Gastrocnemius medialis (tissue), 4 donors: ENCODE results near the gene SORT1. TPM values are rescaled to one million over a fixed set of nuclear protein-coding genes. Genes with fewer than 3 reads are reported as not detected.
A peak's percentile ranks its signal among the peaks of the same experiment; 100 is the strongest.

Source experiments
- ATAC-seq, 2 donors: fragments of 150-250 bp; one replicate each; pipeline ENCODE4 v1.9.1; 2016
- DNase-seq, 2 donors: peaks; one replicate each; pipeline ENCODE4 v3.0.0-alpha.2; 2019
- H3K27ac ChIP-seq, 4 donors: fragments of 200-600 bp; sonication (generic); 1 replicate in 1 of 4; 2 replicates in 3 of 4; pipeline ENCODE4 v1.5.1; 2016 to 2018; ENCODE audit warnings: mild to moderate bottlenecking in 2 of 4, moderate library complexity in 1 of 4
- H3K27me3 ChIP-seq, 3 donors: fragments of 200-600 bp; sonication (generic) in 2 of 3; 1 replicate in 1 of 3; 2 replicates in 2 of 3; pipeline versions ENCODE4 v1.5.1 to v1.6.0; 2016 to 2019; ENCODE audit warnings: mild to moderate bottlenecking in 1 of 3, moderate library complexity in 1 of 3
- H3K36me3 ChIP-seq, 2 donors: fragments of 200-600 bp; sonication (generic) in 1 of 2; one replicate each; pipeline ENCODE4 v1.5.1; 2017 to 2018
- H3K4me1 ChIP-seq, 2 donors: fragments of 200-600 bp; sonication (generic) in 1 of 2; one replicate each; pipeline ENCODE4 v1.5.1; 2016 to 2017; ENCODE audit warnings: mild to moderate bottlenecking in 2 of 2
- H3K4me3 ChIP-seq, 4 donors: fragments of 200-600 bp; sonication (generic) in 3 of 4; 1 replicate in 1 of 4; 2 replicates in 3 of 4; pipeline ENCODE4 v1.5.1; 2016 to 2019; ENCODE audit warnings: mild to moderate bottlenecking in 2 of 4
- H3K9me3 ChIP-seq, 3 donors: fragments of 200-600 bp; sonication (generic) in 2 of 3; 1 replicate in 1 of 3; 2 replicates in 2 of 3; pipeline ENCODE4 v1.5.1; 2016 to 2019
- CTCF ChIP-seq, 5 experiments: fragments of 450-650 bp in 3 of 5; fragments of 200-600 bp in 2 of 5; sonication (generic) in 2 of 5; IDR thresholded peaks in 4 of 5; conservative IDR thresholded peaks in 1 of 5; 1 replicate in 4 of 5; 2 replicates in 1 of 5; pipeline ENCODE4 v1.5.1; 2016 to 2019; ENCODE audit warnings: antibody characterized with exemption in 5 of 5, mild to moderate bottlenecking in 3 of 5, moderate library complexity in 3 of 5
- POLR2A ChIP-seq, 2 donors: fragments of 450-650 bp; IDR thresholded peaks; one replicate each; pipeline ENCODE4 v1.6.1; 2017; ENCODE audit warnings: antibody characterized with exemption in 2 of 2, mild to moderate bottlenecking in 2 of 2, moderate library complexity in 2 of 2
- in situ Hi-C, 4 donors: fragments of 200-750 bp; cut with MboI; loops; one replicate each; pipeline versions ENCODE4 v1.15.0 to v1.8.0; 2017; ENCODE audit warnings: low sequenced_read_pairs in 4 of 4
- intact Hi-C: fragments of 100-400 bp; cut with DNase I; formaldehyde crosslinking; loops from one replicate; pipeline ENCODE4 v1.15.1; 2023; ENCODE audit warnings: low total_unique reads
- total RNA-seq, 4 donors: library from RNA; depleted of rRNA; stranded (reverse); fragments of >200 nt; gene quantifications; one replicate each; pipeline versions ENCODE4 v1.1.0 to v1.2.3, GENCODE V29; 2016

Gene SORT1
- total RNA-seq, 4 donors from 2014 or later, result 93.7 to 226 (median 190) TPM

DNA sequence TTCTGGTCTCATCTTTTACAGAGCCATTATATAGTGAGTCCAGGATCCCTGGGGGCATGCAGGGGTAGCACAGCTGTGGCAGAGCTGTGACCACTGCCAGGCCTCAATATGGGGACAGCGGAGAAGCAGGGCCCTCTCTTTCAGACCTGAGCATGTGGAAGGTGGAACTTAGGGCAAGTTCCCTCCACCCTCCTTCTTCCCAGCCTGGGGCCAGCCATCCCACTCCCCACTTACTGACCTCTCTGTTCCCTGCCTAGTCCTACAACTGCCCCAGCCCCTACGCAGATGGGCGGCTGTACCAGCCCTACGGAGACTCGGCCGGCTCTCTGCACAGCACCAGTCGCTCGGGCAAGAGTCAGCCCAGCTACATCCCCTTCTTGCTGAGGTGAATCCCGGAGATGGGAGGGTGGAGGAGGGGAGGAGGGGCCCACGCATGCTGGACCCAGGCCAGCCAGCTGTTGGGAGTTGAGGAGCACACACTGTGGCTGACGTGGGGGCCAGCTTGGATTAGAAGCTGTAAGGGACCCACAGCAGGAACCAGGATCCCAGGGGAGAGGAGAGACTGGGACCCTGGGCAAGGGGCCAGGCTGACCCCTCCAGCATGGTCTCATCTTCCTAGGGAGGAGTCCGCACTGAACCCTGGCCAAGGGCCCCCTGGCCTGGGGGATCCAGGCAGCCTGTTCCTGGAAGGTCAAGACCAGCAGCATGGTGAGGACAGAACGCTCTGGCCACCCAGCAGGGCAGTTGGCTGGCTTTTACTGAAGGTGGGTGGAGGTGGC, 125.5 kb downstream of the SORT1 start:
- ATAC-seq, result no peak
- intact Hi-C loops, result no loop called here
- H3K9me3 ChIP-seq, result no peaks in the 10 kb centered on the region
- no peaks in the 10 kb centered on the region for H3K36me3 ChIP-seq
- no peak for DNase-seq
- TF ChIP-seq POLR2A (IDR thresholded peaks at IDR 0.05) (no peak), CTCF (IDR thresholded peaks at IDR 0.05 in 4 of 5, conservative IDR thresholded peaks at IDR 0.05 in 1 of 5) (no peak)
- H3K27ac ChIP-seq, result peak overlapping the region in 2 of 4 donors; percentile 21 to 62
- peaks cover 10 to 25% of the 10 kb centered on the region in 2 donors for H3K4me1 ChIP-seq
- H3K4me3 ChIP-seq, result no peak overlapping the region
- in situ Hi-C loops, result loop anchor here in 1 of 4 donors (10.0 kb wide), 1 partner anchor 263 kb away; the partner anchor contains the start of gene GPR61
- no peaks in the 10 kb centered on the region for H3K27me3 ChIP-seq

GRCh38 chr1:109271458-109271857, 126.3 kb downstream of the SORT1 start:
- Histone ChIP-seq H3K4me1 (peaks cover 10 to 22% of the 10 kb centered on the region in 2 donors), H3K4me3 (no peak overlapping the region), H3K9me3 (no peaks in the 10 kb centered on the region), H3K27ac (no peak overlapping the region), H3K27me3 (no peaks in the 10 kb centered on the region), H3K36me3 (no peaks in the 10 kb centered on the region)
- DNase-seq (no peak), ATAC-seq (no peak)
- in situ Hi-C loops (loop anchor here in 1 of 4 donors (10.0 kb wide), 1 partner anchor 263 kb away; the partner anchor contains the start of gene GPR61), intact Hi-C loops (no loop called here)
- TF ChIP-seq POLR2A (IDR thresholded peaks at IDR 0.05) (no peak), CTCF (IDR thresholded peaks at IDR 0.05 in 4 of 5, conservative IDR thresholded peaks at IDR 0.05 in 1 of 5) (no peak)

DNA sequence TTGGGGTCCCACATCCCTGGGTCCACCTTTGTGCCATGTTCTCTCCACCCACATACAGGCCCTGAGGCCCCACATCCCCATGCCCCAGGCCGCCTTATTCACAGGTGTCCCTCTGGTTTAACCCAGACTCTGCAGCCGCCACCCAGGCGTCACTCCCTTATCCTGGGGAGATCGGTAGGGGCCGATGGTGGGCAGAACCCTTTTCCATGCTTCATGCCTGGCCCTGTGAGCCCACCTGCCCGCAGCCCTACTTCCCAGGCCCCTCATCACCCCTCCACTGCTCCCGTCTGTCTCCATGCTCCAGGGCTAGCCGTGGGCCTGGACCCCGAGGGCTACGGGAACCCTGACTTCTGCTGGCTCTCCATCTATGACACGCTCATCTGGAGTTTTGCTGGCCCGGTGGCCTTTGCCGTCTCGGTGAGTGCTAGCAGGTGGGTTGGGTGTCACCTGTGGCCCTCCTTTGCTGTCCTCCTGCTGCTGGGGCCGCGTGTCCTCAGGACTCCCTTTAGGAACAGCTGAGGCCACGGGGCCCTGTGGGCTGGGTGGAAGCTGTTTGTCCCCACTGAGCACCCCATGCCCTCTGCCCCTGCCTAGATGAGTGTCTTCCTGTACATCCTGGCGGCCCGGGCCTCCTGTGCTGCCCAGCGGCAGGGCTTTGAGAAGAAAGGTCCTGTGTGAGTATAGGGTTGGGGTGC, 126.9 kb downstream of the SORT1 start:
- Histone ChIP-seq H3K4me3 (no peak overlapping the region), H3K4me1 (peaks cover 10 to 20% of the 10 kb centered on the region in 2 donors), H3K27ac (no peak overlapping the region), H3K27me3 (no peaks in the 10 kb centered on the region), H3K9me3 (no peaks in the 10 kb centered on the region), H3K36me3 (no peaks in the 10 kb centered on the region)
- ATAC-seq (no peak), DNase-seq (no peak)
- TF ChIP-seq POLR2A (IDR thresholded peaks at IDR 0.05) (no peak), CTCF (IDR thresholded peaks at IDR 0.05 in 4 of 5, conservative IDR thresholded peaks at IDR 0.05 in 1 of 5) (no peak)
- intact Hi-C loops (no loop called here), in situ Hi-C loops (loop anchor here in 1 of 4 donors (10.0 kb wide), 1 partner anchor 264 kb away; the partner anchor contains the start of gene GPR61)

GRCh38 chr1:109269981-109270622, 127.6 kb downstream of the SORT1 start:
- ATAC-seq, result no peak
- no peaks in the 10 kb centered on the region for H3K36me3 ChIP-seq
- H3K27me3 ChIP-seq, result no peaks in the 10 kb centered on the region
- TF ChIP-seq POLR2A (IDR thresholded peaks at IDR 0.05), result no peak
- no peak for TF ChIP-seq CTCF (IDR thresholded peaks at IDR 0.05 in 4 of 5, conservative IDR thresholded peaks at IDR 0.05 in 1 of 5)
- no peaks in the 10 kb centered on the region for H3K9me3 ChIP-seq
- peaks cover 7 to 13% of the 10 kb centered on the region in 2 donors for H3K4me1 ChIP-seq
- no peak overlapping the region for H3K4me3 ChIP-seq
- in situ Hi-C loops, result loop anchor here in 2 of 4 donors (10.0 kb wide), 2 partner anchors 135 to 265 kb away; partner anchors contain the start of gene GPR61 (in 1 of the 2)
- no peak for DNase-seq
- no peak overlapping the region for H3K27ac ChIP-seq
- intact Hi-C loops, result no loop called here
